Fibroblast of lung (primary cell): ENCODE results near the gene SLC38A2. TPM values are rescaled to one million over a fixed set of nuclear protein-coding genes. Genes with fewer than 3 reads are reported as not detected.

Experiments used
- DNase-seq, 2 donors: peaks; one replicate each; pipeline versions ENCODE4 v3.0.0 to v3.0.0-alpha.2; 2010; ENCODE audit warnings: low read depth in 2 of 2
- H2AFZ ChIP-seq: 2 replicates; pipeline ENCODE4 v1.5.1; 2012; ENCODE audit warnings: low read length, control low read depth, inconsistent platforms
- H3K27ac ChIP-seq: 2 replicates; pipeline ENCODE4 v1.5.1; 2011; ENCODE audit warnings: low read length, control low read depth; ENCODE audit not compliant: insufficient read depth
- H3K27me3 ChIP-seq: 2 replicates; pipeline ENCODE4 v1.5.1; 2011; ENCODE audit warnings: mild to moderate bottlenecking, low read length; ENCODE audit not compliant: control insufficient read depth, insufficient read depth
- H3K36me3 ChIP-seq: 2 replicates; pipeline ENCODE4 v1.5.1; 2011; ENCODE audit warnings: low read length; ENCODE audit not compliant: control insufficient read depth, insufficient read depth
- H3K4me1 ChIP-seq: 2 replicates; pipeline ENCODE4 v1.5.1; 2011; ENCODE audit warnings: low read length; ENCODE audit not compliant: control insufficient read depth, insufficient read depth; ENCODE audit errors: extremely low read depth
- H3K4me2 ChIP-seq: 2 replicates; pipeline ENCODE4 v1.5.1; 2011; ENCODE audit warnings: low read length, control low read depth; ENCODE audit not compliant: insufficient read depth; ENCODE audit errors: extremely low read depth
- H3K4me3 ChIP-seq, 4 experiments: fragments of 200-600 bp in 1 of 4; sonication (generic) in 1 of 4; replicated peaks in 1 of 4; 2 replicates each; pipeline ENCODE4 v1.5.1; 2011 to 2016; ENCODE audit warnings: low read length in 4 of 4, low read depth in 3 of 4, mild to moderate bottlenecking in 3 of 4, control low read depth in 2 of 4, inconsistent platforms in 1 of 4, mixed read lengths in 1 of 4; ENCODE audit not compliant: insufficient read depth in 1 of 4; ENCODE audit errors: control extremely low read depth in 1 of 4
- H3K79me2 ChIP-seq: 2 replicates; pipeline ENCODE4 v1.5.1; 2012; ENCODE audit warnings: mild to moderate bottlenecking, low read length, inconsistent platforms; ENCODE audit not compliant: control insufficient read depth, insufficient read depth
- H3K9ac ChIP-seq: 2 replicates; pipeline ENCODE4 v1.5.1; 2011; ENCODE audit warnings: mild to moderate bottlenecking, low read length, control low read depth; ENCODE audit not compliant: insufficient read depth
- H3K9me3 ChIP-seq: 2 replicates; pipeline ENCODE4 v1.5.1; 2012; ENCODE audit warnings: low read depth, low read length; ENCODE audit not compliant: control insufficient read depth, insufficient read depth
- H4K20me1 ChIP-seq: 2 replicates; pipeline ENCODE4 v1.5.1; 2011; ENCODE audit warnings: low read length; ENCODE audit not compliant: control insufficient read depth, insufficient read depth; ENCODE audit errors: extremely low read depth
- CTCF ChIP-seq, 2 donors: IDR thresholded peaks in 1 of 2; conservative IDR thresholded peaks in 1 of 2; 1 replicate in 1 of 2; 2 replicates in 1 of 2; pipeline ENCODE4 v1.5.1; 2011 to 2012; ENCODE audit warnings: low read length in 2 of 2, control low read depth in 1 of 2, inconsistent platforms in 1 of 2, low read depth in 1 of 2, mild to moderate bottlenecking in 1 of 2
- EZH2 ChIP-seq: IDR thresholded peaks from 2 replicates; pipeline ENCODE4 v1.5.1; 2012; ENCODE audit warnings: low read length, control low read depth, mild to moderate bottlenecking; ENCODE audit errors: missing control alignments
- polyA plus RNA-seq, 2 donors: library from polyadenylated mRNA; depleted of rRNA in 1 of 2; stranded (reverse) in 1 of 2; unstranded in 1 of 2; fragments of >200 nt; gene quantifications; 2 replicates each; pipeline ENCODE4 v1.2.1, GENCODE V29; 2011 to 2012; ENCODE audit warnings: missing spikeins in 1 of 2
- total RNA-seq: library from RNA; depleted of rRNA; stranded (reverse); fragments of >200 nt; gene quantifications from 2 replicates; pipeline ENCODE4 v1.2.1, GENCODE V29; 2014

The SLC38A2 gene
- total and polyA plus RNA-seq, 2 donors (not counting 1 experiment from before 2014, with no cell fraction given), result 940 to 1,357 TPM

GRCh38 chr12:46351138-46351537, 21.4 kb downstream of the SLC38A2 start:
- Histone ChIP-seq H3K27me3 (no peaks in the 10 kb centered on the region), H3K4me1 (no peaks in the 10 kb centered on the region), H3K9me3 (no peaks in the 10 kb centered on the region), H3K36me3 (no peaks in the 10 kb centered on the region), H3K27ac (no peak overlapping the region), H3K79me2 (no peaks in the 10 kb centered on the region), H3K4me3 (no peak overlapping the region), H3K9ac (no peak overlapping the region), H2AFZ (no peak overlapping the region), H4K20me1 (no peaks in the 10 kb centered on the region), H3K4me2 (no peak overlapping the region)
- DNase-seq, result no peak
- no peak for TF ChIP-seq EZH2
- no peak for TF ChIP-seq CTCF (conservative IDR thresholded peaks at IDR 0.05 in 1 of 2, IDR thresholded peaks at IDR 0.05 in 1 of 2; ENCODE audit: low read depth in 1 of 2, low read length in 2 of 2)

GRCh38 chr12:46349253-46349652, 23.3 kb downstream of the SLC38A2 start:
- Histone ChIP-seq H3K4me3 (no peak overlapping the region), H3K27me3 (no peaks in the 10 kb centered on the region), H3K27ac (no peak overlapping the region), H3K4me2 (no peak overlapping the region), H2AFZ (no peak overlapping the region), H3K79me2 (no peaks in the 10 kb centered on the region), H3K36me3 (no peaks in the 10 kb centered on the region), H4K20me1 (no peaks in the 10 kb centered on the region), H3K9me3 (no peaks in the 10 kb centered on the region), H3K4me1 (no peaks in the 10 kb centered on the region), H3K9ac (no peak overlapping the region)
- no peak for DNase-seq
- no peak for TF ChIP-seq EZH2

GRCh38 chr12:46343118-46343852, 29.3 kb downstream of the SLC38A2 start:
- Histone ChIP-seq H3K79me2 (no peaks in the 10 kb centered on the region), H3K4me1 (no peaks in the 10 kb centered on the region), H3K4me2 (no peak overlapping the region), H3K27ac (no peak overlapping the region), H3K27me3 (no peaks in the 10 kb centered on the region), H2AFZ (no peak overlapping the region), H3K9ac (no peak overlapping the region), H4K20me1 (no peaks in the 10 kb centered on the region), H3K36me3 (no peaks in the 10 kb centered on the region), H3K9me3 (no peaks in the 10 kb centered on the region), H3K4me3 (no peak overlapping the region)
- no peak for TF ChIP-seq CTCF (conservative IDR thresholded peaks at IDR 0.05 in 1 of 2, IDR thresholded peaks at IDR 0.05 in 1 of 2; ENCODE audit: low read depth in 1 of 2, low read length in 2 of 2)
- no peak for TF ChIP-seq EZH2
- DNase-seq, result no peak
